HCT116 (cell line): ENCODE data around the gene DGKK. TPM values are rescaled to one million over a fixed set of nuclear protein-coding genes. Genes with fewer than 3 reads are reported as not detected.

Experiments
- ATAC-seq: fragments of 200-7000 bp; cut with Tn5 transposase; 2 replicates; pipeline ENCODE4 v1.9.1; 2020; ENCODE audit warnings: mild to moderate bottlenecking, moderate library complexity
- BruUV-seq: library from RNA; stranded (reverse); fragments of 400-500 nt; replicated peaks from 2 replicates; lab custom pipeline; 2021; lab: Mats Ljungman, UMichigan
- CTCF ChIA-PET: fragments of 300-600 bp; sonication (Branson Sonifier 250); formaldehyde crosslinking; loops from one replicate; lab custom pipeline; 2021; ENCODE audit warnings: antibody characterized with exemption; lab: Charles Lee
- POLR2A ChIA-PET: fragments of 300-600, 350-600 bp; sonication (Branson Sonifier 250); formaldehyde crosslinking; loops from one replicate; lab custom pipeline; 2021; ENCODE audit warnings: antibody characterized with exemption; lab: Charles Lee
- RAD21 ChIA-PET, 2 experiments: fragments of 300-600 bp; sonication (Branson Sonifier 250); formaldehyde crosslinking; loops; one replicate each; lab custom pipeline; 2023; ENCODE audit warnings: low total read pairs in 2 of 2; ENCODE audit not compliant: uncharacterized antibody in 2 of 2, unreplicated experiment in 2 of 2, low non-redundant PET in 1 of 2; lab: Charles Lee
- DNase-seq: peaks from one replicate; pipeline ENCODE4 v3.0.0-alpha.2; 2010; ENCODE audit warnings: low read depth, low spot score
- H2AFZ ChIP-seq: fragments of 200-600 bp; shearing (Covaris generic), sonication (generic); 2 replicates; pipeline ENCODE4 v1.6.1; 2017; ENCODE audit warnings: low read depth, mixed run types, mixed read lengths, antibody characterized with exemption, low read length; ENCODE audit not compliant: poor library complexity, severe bottlenecking
- H3K27ac ChIP-seq: 2 replicates; pipeline ENCODE4 v1.5.1; 2012; ENCODE audit warnings: low read depth, low read length
- H3K27me3 ChIP-seq: fragments of 200-600 bp; sonication (generic); 2 replicates; pipeline ENCODE4 v1.6.1; 2016; ENCODE audit warnings: mixed run types, low read length, mixed read lengths; ENCODE audit not compliant: insufficient read depth
- H3K36me3 ChIP-seq, 2 experiments: fragments of 200-500 bp in 1 of 2; fragments of 200-600 bp in 1 of 2; sonication (Bioruptor generic) in 1 of 2; sonication (generic) in 1 of 2; 2 replicates each; pipeline versions ENCODE4 v1.5.1 to v1.6.1; 2014 to 2016; ENCODE audit warnings: low read length in 2 of 2, inconsistent platforms in 1 of 2, mixed read lengths in 1 of 2, mixed run types in 1 of 2; ENCODE audit not compliant: insufficient read depth in 2 of 2, control insufficient read depth in 1 of 2
- H3K4me1 ChIP-seq, 2 experiments: fragments of 200-600 bp in 1 of 2; sonication (generic) in 1 of 2; 2 replicates each; pipeline versions ENCODE4 v1.5.1 to v1.6.1; 2012 to 2017; ENCODE audit warnings: low read length in 2 of 2, inconsistent platforms in 1 of 2, mild to moderate bottlenecking in 1 of 2, mixed read lengths in 1 of 2, mixed run types in 1 of 2, moderate library complexity in 1 of 2; ENCODE audit not compliant: insufficient read depth in 2 of 2, control insufficient read depth in 1 of 2
- H3K4me2 ChIP-seq: fragments of 200-600 bp; sonication (generic); 2 replicates; pipeline ENCODE4 v1.6.1; 2017; ENCODE audit warnings: mixed run types, low read length, mixed read lengths
- H3K4me3 ChIP-seq, 2 experiments: fragments of 200-600 bp in 1 of 2; sonication (generic) in 1 of 2; replicated peaks in 1 of 2; 2 replicates each; pipeline ENCODE4 v1.5.1; 2011 to 2016; ENCODE audit warnings: low read length in 2 of 2, control low read depth in 1 of 2, low read depth in 1 of 2, mild to moderate bottlenecking in 1 of 2, mixed read lengths in 1 of 2, mixed run types in 1 of 2
- H3K79me2 ChIP-seq: fragments of 200-600 bp; sonication (generic); 2 replicates; pipeline ENCODE4 v1.6.1; 2017; ENCODE audit warnings: mild to moderate bottlenecking, mixed run types, low read length, moderate library complexity, mixed read lengths; ENCODE audit not compliant: insufficient read depth
- H3K9ac ChIP-seq: fragments of 200-600 bp; sonication (generic); 2 replicates; pipeline ENCODE4 v1.6.1; 2016; ENCODE audit warnings: low read length, mixed read lengths
- H3K9me2 ChIP-seq: fragments of 200-600 bp; sonication (generic), shearing (Covaris generic); 2 replicates; pipeline ENCODE4 v1.6.1; 2017; ENCODE audit warnings: mixed run types, mild to moderate bottlenecking, moderate library complexity; ENCODE audit not compliant: insufficient read depth
- H3K9me3 ChIP-seq, 2 experiments: fragments of 200-500 bp in 1 of 2; fragments of 200-600 bp in 1 of 2; sonication (Bioruptor generic) in 1 of 2; sonication (generic) in 1 of 2; 2 replicates each; pipeline ENCODE4 v1.6.1; 2014 to 2017; ENCODE audit warnings: low read length in 2 of 2, mixed read lengths in 2 of 2, inconsistent platforms in 1 of 2, low read depth in 1 of 2, mild to moderate bottlenecking in 1 of 2, mixed run types in 1 of 2, moderate library complexity in 1 of 2; ENCODE audit not compliant: control insufficient read depth in 1 of 2, insufficient read depth in 1 of 2
- H4K20me1 ChIP-seq: fragments of 200-600 bp; sonication (generic), shearing (Covaris generic); 2 replicates; pipeline ENCODE4 v1.6.1; 2017; ENCODE audit warnings: mixed run types, mild to moderate bottlenecking, moderate library complexity; ENCODE audit not compliant: insufficient read depth
- CEBPB ChIP-seq: IDR thresholded peaks from 2 replicates; pipeline ENCODE4 v1.6.1; 2012; ENCODE audit warnings: low read depth
- EGR1 ChIP-seq: IDR thresholded peaks from 2 replicates; pipeline ENCODE4 v1.6.1; 2012; ENCODE audit warnings: low read depth
- ELF1 ChIP-seq: IDR thresholded peaks from 2 replicates; pipeline ENCODE4 v1.6.1; 2012; ENCODE audit warnings: low read depth, borderline replicate concordance
- EZH2phosphoT487 ChIP-seq: fragments of 200-600 bp; IDR thresholded peaks from 2 replicates; pipeline ENCODE4 v1.6.1; 2018; ENCODE audit warnings: antibody characterized with exemption, borderline replicate concordance
- POLR2A ChIP-seq: IDR thresholded peaks from 2 replicates; pipeline ENCODE4 v1.7.0; 2011; ENCODE audit warnings: borderline replicate concordance; ENCODE audit not compliant: insufficient read depth, insufficient read length; ENCODE audit errors: extremely low read depth
- POLR2AphosphoS5 ChIP-seq: IDR thresholded peaks from 2 replicates; pipeline ENCODE4 v1.6.1; 2011; ENCODE audit warnings: mild to moderate bottlenecking, low read depth, low read length, moderate library complexity
- SIN3A ChIP-seq: IDR thresholded peaks from 2 replicates; pipeline ENCODE4 v1.6.1; 2012; ENCODE audit warnings: low read depth
- SP1 ChIP-seq: IDR thresholded peaks from 2 replicates; pipeline ENCODE4 v1.6.1; 2012; ENCODE audit warnings: low read depth
- SRF ChIP-seq: IDR thresholded peaks from 2 replicates; pipeline ENCODE4 v1.6.1; 2012; ENCODE audit warnings: low read depth
- TCF7L2 ChIP-seq: IDR thresholded peaks from 2 replicates; pipeline ENCODE4 v1.7.0; 2011; ENCODE audit warnings: borderline replicate concordance, inconsistent platforms; ENCODE audit not compliant: insufficient read depth, insufficient read length; ENCODE audit errors: extremely low read depth
- YY1 ChIP-seq: IDR thresholded peaks from 2 replicates; pipeline ENCODE4 v1.6.1; 2011; ENCODE audit warnings: low read length, low read depth, moderate library complexity, mild to moderate bottlenecking; ENCODE audit not compliant: insufficient replicate concordance; ENCODE audit errors: extremely low read depth
- ZFX ChIP-seq: fragments of 450-650 bp; IDR thresholded peaks from 2 replicates; pipeline ENCODE4 v1.6.1; 2017
- ZNF274 ChIP-seq: fragments of 200-500 bp; sonication (Bioruptor generic); IDR thresholded peaks from 2 replicates; pipeline ENCODE4 v1.6.1; 2014; ENCODE audit warnings: mild to moderate bottlenecking, low read depth, low read length, inconsistent platforms
- intact Hi-C: fragments of 100-400 bp; cut with micrococcal nuclease; formaldehyde crosslinking; loops from 2 replicates; pipeline ENCODE4 v1.10.0; 2022
- total RNA-seq: library from RNA; stranded (reverse); gene quantifications from one replicate; pipeline ENCODE4 v1.2.1, GENCODE V29; 2021; ENCODE audit not compliant: unreplicated experiment

The DGKK gene
- total RNA-seq, 1 experiment from 2014 or later, result not detected

- ChIA-PET RAD21 (no interaction called here), CTCF (no interaction called here), POLR2A (no interaction called here)
- Histone ChIP-seq H3K79me2 (no peaks in the 10 kb centered on the region), H2AFZ (no peak overlapping the region), H3K9me2 (no peaks in the 10 kb centered on the region), H3K27ac (no peak overlapping the region), H3K4me2 (no peak overlapping the region), H3K4me1 (no peaks in the 10 kb centered on the region), H3K27me3 (no peaks in the 10 kb centered on the region), H3K9me3 (no peaks in the 10 kb centered on the region), H3K4me3 (no peak overlapping the region), H3K9ac (no peak overlapping the region), H3K36me3 (no peaks in the 10 kb centered on the region), H4K20me1 (no peaks in the 10 kb centered on the region)
- TF ChIP-seq SIN3A (no peak), ZNF274 (no peak), ZFX (no peak), ELF1 (no peak), SP1 (no peak), CEBPB (no peak), SRF (no peak)
- intact Hi-C loops, result no loop called here
- no TSS peak for BruUV-seq
- DNase-seq, result no peak
- ATAC-seq, result no peak
Measured at GRCh38 chrX:50497114-50497513, 26.5 kb upstream of the DGKK start.

- POLR2A ChIA-PET, result no interaction called here
- no peaks in the 10 kb centered on the region for H3K27me3 ChIP-seq
- DNase-seq, result no peak
- no peak for ATAC-seq
- no peak overlapping the region for H3K9ac ChIP-seq
- no peaks in the 10 kb centered on the region for H3K9me3 ChIP-seq
- no peak for TF ChIP-seq ELF1
- TF ChIP-seq POLR2A, result no peak
- TF ChIP-seq EGR1, result no peak
- TF ChIP-seq ZFX, result no peak
- no peak for TF ChIP-seq SP1
- TF ChIP-seq TCF7L2, result no peak
- TF ChIP-seq EZH2phosphoT487, result no peak
- no peak for TF ChIP-seq ZNF274
- no peak for TF ChIP-seq POLR2AphosphoS5
- no peak for TF ChIP-seq YY1
- H3K36me3 ChIP-seq, result no peaks in the 10 kb centered on the region
- no peak overlapping the region for H3K4me2 ChIP-seq
- H3K79me2 ChIP-seq, result no peaks in the 10 kb centered on the region
- H3K4me3 ChIP-seq, result no peak overlapping the region
- no peaks in the 10 kb centered on the region for H4K20me1 ChIP-seq
- RAD21 ChIA-PET, result no interaction called here
- H3K4me1 ChIP-seq, result no peaks in the 10 kb centered on the region
- no TSS peak for BruUV-seq
- H3K27ac ChIP-seq, result no peak overlapping the region
- H2AFZ ChIP-seq, result no peak overlapping the region
- no peaks in the 10 kb centered on the region for H3K9me2 ChIP-seq
- intact Hi-C loops, result no loop called here
- CTCF ChIA-PET, result no interaction called here
Measured at GRCh38 chrX:50495616-50496015, 25.0 kb upstream of the DGKK start.
